K562 (cell line): Measurements from ENCODE around the gene TUBB4B. TPM values are rescaled to one million over a fixed set of nuclear protein-coding genes. Genes with fewer than 3 reads are reported as not detected.

Experiments
- HNRNPL ChIP-seq: fragments of 200-400 bp; formaldehyde crosslinking; IDR thresholded peaks from 2 replicates; pipeline ENCODE4 v1.6.1; 2017; ENCODE audit warnings: low read depth, mild to moderate bottlenecking, low read length
- HOXB6 ChIP-seq: fragments of 250-450 bp; sonication (Bioruptor Pico); IDR thresholded peaks from 2 replicates; pipeline ENCODE4 v1.5.1; 2022; ENCODE audit warnings: mild to moderate bottlenecking, borderline replicate concordance
- MYNN ChIP-seq, 2 experiments: sonication (generic); formaldehyde crosslinking in 1 of 2; IDR thresholded peaks; 2 replicates each; pipeline versions ENCODE4 v1.5.0 to v1.6.1; 2016 to 2020; ENCODE audit warnings: antibody characterized with exemption in 1 of 2, missing genetic modification reagents in 1 of 2
- RBM25 ChIP-seq: fragments of 200-400 bp; formaldehyde crosslinking; IDR thresholded peaks from 2 replicates; pipeline ENCODE4 v1.6.1; 2018; ENCODE audit warnings: low read length, low read depth, moderate library complexity; ENCODE audit not compliant: severe bottlenecking
- SLC30A9 ChIP-seq: fragments of 250-450 bp; sonication (Bioruptor Pico); IDR thresholded peaks from 2 replicates; pipeline ENCODE4 v1.8.0; 2022; ENCODE audit warnings: mild to moderate bottlenecking, moderate library complexity
- ZBTB11 ChIP-seq, 3 experiments: fragments of 200-800 bp in 1 of 3; fragments of 250-450 bp in 1 of 3; fragments of 450-650 bp in 1 of 3; sonication (Bioruptor Pico) in 1 of 3; sonication (Bioruptor generic) in 1 of 3; formaldehyde crosslinking in 1 of 3; IDR thresholded peaks; 2 replicates each; pipeline versions ENCODE4 v1.6.1 to v1.8.0; 2016 to 2022; ENCODE audit warnings: mild to moderate bottlenecking in 2 of 3, missing genetic modification characterization in 2 of 3, missing compliant biosample characterization in 1 of 3, moderate library complexity in 1 of 3
- ZFP30 ChIP-seq: fragments of 250-450 bp; sonication (Bioruptor Pico); IDR thresholded peaks from 2 replicates; pipeline ENCODE4 v1.8.0; 2022; ENCODE audit warnings: moderate library complexity, mild to moderate bottlenecking, inconsistent platforms, borderline replicate concordance
- ZHX1 ChIP-seq: fragments of 150-350 bp; conservative IDR thresholded peaks from 2 replicates; pipeline ENCODE4 v1.6.1; 2014; ENCODE audit warnings: low read length
- ZNF444 ChIP-seq: fragments of 250-450 bp; sonication (Bioruptor Pico); IDR thresholded peaks from 2 replicates; pipeline ENCODE4 v1.4.0; 2020; ENCODE audit warnings: mild to moderate bottlenecking, moderate library complexity
- ZNF780A ChIP-seq: fragments of 250-450 bp; sonication (Bioruptor Pico); IDR thresholded peaks from 2 replicates; pipeline ENCODE4 v1.5.0; 2021; ENCODE audit warnings: mild to moderate bottlenecking
- polyA plus RNA-seq, 8 experiments: library from polyadenylated mRNA; depleted of rRNA in 4 of 8; stranded (reverse) in 5 of 8; unstranded in 3 of 8; fragments of >200 nt; fragmentation: Nextera tagmentation in 2 of 8; fragmentation: Illumina TruSeq in 1 of 8; extraction: Ambion mirVana in 2 of 8; extraction: Trizol in 1 of 8; gene quantifications; 2 replicates each; pipeline versions ENCODE4 v1.2.1 to v1.2.3, GENCODE V29; 2011 to 2014; ENCODE audit warnings: inconsistent platforms in 1 of 8, missing spikeins in 1 of 8
- total RNA-seq, 7 experiments: library from RNA; depleted of rRNA in 6 of 7; stranded (reverse); fragments of >200 nt in 6 of 7; fragmentation: Illumina TruSeq in 2 of 7; extraction: Trizol in 2 of 7; gene quantifications; 2 replicates each; pipeline versions ENCODE4 v1.2.1 to v1.2.3, GENCODE V29; 2011 to 2021; ENCODE audit warnings: low replicate concordance in 1 of 7

Gene TUBB4B
- total and polyA plus RNA-seq, 9 of the 15 experiments (the other 6 are each of a cell fraction or from before 2014, with no cell fraction given), result 24.1 to 443 (median 268) TPM

DNA sequence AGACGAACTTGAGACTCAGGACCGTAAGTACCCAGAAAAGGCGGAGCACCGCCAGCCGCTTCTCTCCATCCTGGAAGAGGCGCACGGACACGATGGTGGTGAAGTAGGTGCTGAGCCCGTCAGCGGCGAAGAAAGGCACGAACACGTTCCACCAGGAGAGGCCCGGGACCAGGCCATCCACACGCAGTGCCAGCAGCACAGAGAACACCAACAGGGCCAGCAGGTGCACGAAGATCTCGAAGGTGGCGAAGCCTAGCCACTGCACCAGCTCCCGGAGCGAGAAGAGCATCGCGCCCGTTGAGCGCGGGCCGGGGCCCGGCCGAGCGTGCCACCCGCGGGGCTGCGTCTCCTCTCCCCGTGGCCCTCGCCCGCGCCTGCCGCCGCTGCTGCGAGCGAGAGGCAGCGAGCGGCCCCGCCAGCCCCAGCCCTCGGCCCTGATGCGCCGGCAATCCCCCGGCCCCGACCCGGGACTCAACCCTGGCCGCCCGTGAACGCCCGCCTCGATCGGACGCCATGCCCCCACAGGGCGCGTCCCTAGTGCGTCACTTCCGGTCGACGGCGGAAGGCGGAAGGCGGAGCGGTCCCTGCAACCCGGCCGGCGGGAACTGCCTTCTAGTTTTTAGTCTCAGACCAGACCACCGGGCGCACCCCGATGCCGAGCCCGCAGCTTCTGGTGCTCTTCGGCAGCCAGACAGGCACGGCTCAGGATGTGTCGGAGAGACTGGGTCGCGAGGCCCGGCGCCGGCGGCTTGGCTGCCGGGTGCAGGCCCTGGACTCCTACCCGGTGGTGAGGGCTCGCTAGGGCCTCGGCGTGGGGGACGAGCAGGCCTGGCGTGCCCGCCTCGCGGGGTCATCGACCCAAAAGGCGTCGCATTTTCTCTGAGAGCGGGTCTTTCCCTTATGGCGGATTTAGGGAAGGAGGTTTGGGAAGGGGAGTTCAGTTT lies 35.7 kb upstream of the TUBB4B start, which contains the start of the genes NDOR1 and TMEM203 (continued):
- TF ChIP-seq RBM25, result no peak
- 0 out of 2 replicates have a peak, but pooled peaks have one; percentile 51 for TF ChIP-seq ZHX1
- TF ChIP-seq ZNF444, result no peak
- peak; percentile 82 to 95 (median 91); a peak in 5 of 6 replicates for TF ChIP-seq ZBTB11 (CRISPR knock-in tag; IDR thresholded peaks at IDR 0.05)
- 0 out of 2 replicates have a peak, but pooled peaks have one; percentile 29 for TF ChIP-seq MYNN (IDR thresholded peaks at IDR 0.05)
- TF ChIP-seq MYNN (CRISPR knock-in tag; IDR thresholded peaks at IDR 0.05), result no peak
- no peak for TF ChIP-seq SLC30A9 (CRISPR knock-in tag)
- no peak for TF ChIP-seq ZNF780A
- no peak for TF ChIP-seq HOXB6 (CRISPR knock-in tag)
- no peak; the same call in 1 of the 2 replicates for TF ChIP-seq HNRNPL
- no peak for TF ChIP-seq ZFP30 (CRISPR knock-in tag)
